Osteoblast (primary cell): Measurements from ENCODE around the gene NXPH4. TPM values are rescaled to one million over a fixed set of nuclear protein-coding genes. Genes with fewer than 3 reads are reported as not detected.

Experiments
- DNase-seq: peaks from one replicate; pipeline ENCODE4 v3.0.0; 2011; ENCODE audit warnings: low spot score, mixed read lengths; ENCODE audit not compliant: insufficient read length; ENCODE audit errors: missing footprints
- H2AFZ ChIP-seq: 2 replicates; pipeline ENCODE4 v1.6.0; 2011; ENCODE audit warnings: mild to moderate bottlenecking, low read length
- H3K27ac ChIP-seq: 2 replicates; pipeline ENCODE4 v1.5.1; 2011; ENCODE audit warnings: mild to moderate bottlenecking, low read depth, low read length, moderate library complexity
- H3K27me3 ChIP-seq: 2 replicates; pipeline ENCODE4 v1.6.0; 2012; ENCODE audit warnings: mild to moderate bottlenecking, control low read depth, inconsistent platforms, low read length, moderate library complexity; ENCODE audit not compliant: insufficient read depth
- H3K36me3 ChIP-seq: 2 replicates; pipeline ENCODE4 v1.5.1; 2011; ENCODE audit warnings: mild to moderate bottlenecking, low read length, control low read depth, moderate library complexity; ENCODE audit not compliant: insufficient read depth
- H3K4me1 ChIP-seq: 2 replicates; pipeline ENCODE4 v1.5.1; 2011; ENCODE audit warnings: mild to moderate bottlenecking, low read length, control low read depth, moderate library complexity; ENCODE audit not compliant: insufficient read depth
- H3K4me2 ChIP-seq: 2 replicates; pipeline ENCODE4 v1.6.0; 2011; ENCODE audit warnings: mild to moderate bottlenecking, low read length; ENCODE audit not compliant: insufficient read depth
- H3K4me3 ChIP-seq: fragments of 200-600 bp; sonication (generic); 3 replicates; pipeline ENCODE4 v1.5.1; 2012; ENCODE audit warnings: mild to moderate bottlenecking, low read length, inconsistent platforms; ENCODE audit not compliant: insufficient read depth
- H3K79me2 ChIP-seq: 2 replicates; pipeline ENCODE4 v1.6.0; 2012; ENCODE audit warnings: mild to moderate bottlenecking, low read length, control low read depth, inconsistent platforms; ENCODE audit not compliant: insufficient read depth
- H3K9me3 ChIP-seq: 2 replicates; pipeline ENCODE4 v1.5.1; 2011; ENCODE audit warnings: low read depth, low read length, control low read depth
- H4K20me1 ChIP-seq: 2 replicates; pipeline ENCODE4 v1.6.0; 2012; ENCODE audit warnings: mild to moderate bottlenecking, low read length, control low read depth; ENCODE audit not compliant: insufficient read depth
- total RNA-seq: library from RNA; depleted of rRNA; stranded (reverse); fragments of >200 nt; gene quantifications from 2 replicates; pipeline ENCODE4 v1.2.3, GENCODE V29; 2012
- TF ChIP-seq, protein P1 (sequence below): IDR thresholded peaks from 2 replicates; pipeline ENCODE4 v1.5.1; 2011; ENCODE audit warnings: mild to moderate bottlenecking, low read depth, low read length, moderate library complexity; ENCODE audit errors: extremely low read depth

NXPH4 gene
- total RNA-seq, 1 donor = 1.1 TPM

DNA sequence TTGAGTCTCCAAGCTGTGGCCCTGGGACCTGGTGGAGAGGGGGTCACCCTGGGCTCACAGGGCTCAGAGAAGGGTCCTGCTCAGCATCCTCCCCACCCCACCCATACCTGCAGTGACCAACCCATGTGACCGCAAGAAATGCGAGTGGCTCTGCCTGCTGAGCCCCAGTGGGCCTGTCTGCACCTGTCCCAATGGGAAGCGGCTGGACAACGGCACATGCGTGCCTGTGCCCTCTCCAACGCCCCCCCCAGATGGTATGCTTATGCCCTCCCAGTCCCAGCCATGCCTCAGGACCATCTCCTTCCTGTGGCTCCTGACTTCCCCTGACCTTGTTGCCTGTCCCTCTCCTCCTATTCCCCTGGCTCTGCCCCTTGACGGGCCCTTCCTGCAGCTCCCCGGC, 6.7 kb upstream of the NXPH4 start:
- Histone ChIP-seq H4K20me1 (peaks cover 69% of the 10 kb centered on the region), H3K9me3 (no peaks in the 10 kb centered on the region), H3K4me3 (no peak overlapping the region), H3K27ac (no peak overlapping the region), H3K4me1 (no peaks in the 10 kb centered on the region), H3K27me3 (peaks cover 4% of the 10 kb centered on the region), H3K79me2 (peaks cover 3% of the 10 kb centered on the region), H3K4me2 (no peak overlapping the region), H2AFZ (no peak overlapping the region), H3K36me3 (peaks cover 84% of the 10 kb centered on the region)
- TF ChIP-seq, protein P1, sequence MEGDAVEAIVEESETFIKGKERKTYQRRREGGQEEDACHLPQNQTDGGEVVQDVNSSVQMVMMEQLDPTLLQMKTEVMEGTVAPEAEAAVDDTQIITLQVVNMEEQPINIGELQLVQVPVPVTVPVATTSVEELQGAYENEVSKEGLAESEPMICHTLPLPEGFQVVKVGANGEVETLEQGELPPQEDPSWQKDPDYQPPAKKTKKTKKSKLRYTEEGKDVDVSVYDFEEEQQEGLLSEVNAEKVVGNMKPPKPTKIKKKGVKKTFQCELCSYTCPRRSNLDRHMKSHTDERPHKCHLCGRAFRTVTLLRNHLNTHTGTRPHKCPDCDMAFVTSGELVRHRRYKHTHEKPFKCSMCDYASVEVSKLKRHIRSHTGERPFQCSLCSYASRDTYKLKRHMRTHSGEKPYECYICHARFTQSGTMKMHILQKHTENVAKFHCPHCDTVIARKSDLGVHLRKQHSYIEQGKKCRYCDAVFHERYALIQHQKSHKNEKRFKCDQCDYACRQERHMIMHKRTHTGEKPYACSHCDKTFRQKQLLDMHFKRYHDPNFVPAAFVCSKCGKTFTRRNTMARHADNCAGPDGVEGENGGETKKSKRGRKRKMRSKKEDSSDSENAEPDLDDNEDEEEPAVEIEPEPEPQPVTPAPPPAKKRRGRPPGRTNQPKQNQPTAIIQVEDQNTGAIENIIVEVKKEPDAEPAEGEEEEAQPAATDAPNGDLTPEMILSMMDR = no peak
- DNase-seq = no peak

DNA sequence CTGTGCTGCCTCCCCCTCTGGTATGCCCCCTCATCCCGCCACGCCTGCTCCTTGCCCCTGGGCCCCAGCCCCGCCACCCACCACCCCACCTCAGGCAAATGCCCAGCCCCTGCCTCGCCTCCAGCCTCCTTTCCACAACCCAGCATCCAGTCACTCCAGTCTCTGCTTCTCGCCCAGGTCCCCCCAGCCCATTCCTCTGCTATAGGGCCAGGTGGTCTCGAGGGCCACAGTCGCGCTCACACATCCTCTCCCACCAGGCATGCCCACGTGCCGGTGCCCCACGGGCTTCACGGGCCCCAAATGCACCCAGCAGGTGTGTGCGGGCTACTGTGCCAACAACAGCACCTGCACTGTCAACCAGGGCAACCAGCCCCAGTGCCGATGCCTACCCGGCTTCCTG, 6.1 kb upstream of the NXPH4 start:
- peaks cover 10% of the 10 kb centered on the region for H3K27me3 ChIP-seq
- H3K79me2 ChIP-seq = peaks cover 3% of the 10 kb centered on the region
- H3K4me2 ChIP-seq = no peak overlapping the region
- H3K36me3 ChIP-seq = peaks cover 78% of the 10 kb centered on the region
- H4K20me1 ChIP-seq = peaks cover 70% of the 10 kb centered on the region
- H3K9me3 ChIP-seq = no peaks in the 10 kb centered on the region
- DNase-seq = no peak
- H3K4me3 ChIP-seq = no peak overlapping the region
- TF ChIP-seq, protein P1 = no peak
- no peak overlapping the region for H2AFZ ChIP-seq
- no peak overlapping the region for H3K27ac ChIP-seq
- no peaks in the 10 kb centered on the region for H3K4me1 ChIP-seq

DNA sequence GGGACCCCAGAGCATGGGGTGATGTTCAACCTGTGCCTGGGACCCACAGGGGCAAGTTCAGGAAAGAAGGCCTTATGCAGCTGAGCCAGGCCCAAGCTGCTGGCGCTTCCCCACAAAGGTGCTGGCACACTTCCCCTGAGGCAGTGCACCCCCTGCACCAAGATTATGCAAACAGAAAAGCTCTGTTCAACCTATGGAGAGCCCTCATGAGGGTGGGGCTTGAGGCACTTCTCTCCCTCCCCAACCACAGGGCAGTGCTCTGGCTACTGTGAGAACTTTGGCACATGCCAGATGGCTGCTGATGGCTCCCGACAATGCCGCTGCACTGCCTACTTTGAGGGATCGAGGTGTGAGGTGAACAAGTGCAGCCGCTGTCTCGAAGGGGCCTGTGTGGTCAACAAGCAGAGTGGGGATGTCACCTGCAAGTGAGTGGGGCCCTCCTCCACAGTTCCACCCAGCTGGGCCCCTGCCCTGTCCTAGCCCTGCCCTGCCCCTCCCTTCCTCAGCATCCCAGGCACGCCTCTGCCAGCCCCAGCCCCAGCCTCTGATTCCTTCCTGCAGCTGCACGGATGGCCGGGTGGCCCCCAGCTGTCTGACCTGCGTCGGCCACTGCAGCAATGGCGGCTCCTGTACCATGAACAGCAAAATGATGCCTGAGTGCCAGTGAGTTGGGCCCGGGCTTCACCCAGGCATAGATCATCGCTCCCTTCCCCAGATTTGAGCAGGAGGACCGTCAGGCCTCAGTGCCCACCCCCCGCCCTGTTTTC, 5.5 kb upstream of the NXPH4 start:
- no peak for DNase-seq
- H3K4me1 ChIP-seq = peaks cover 5% of the 10 kb centered on the region

More for the DNA sequence above, 5.5 kb upstream of the NXPH4 start:
- H3K27me3 ChIP-seq = peaks cover 16% of the 10 kb centered on the region
- no peak overlapping the region for H2AFZ ChIP-seq
- no peak overlapping the region for H3K4me3 ChIP-seq
- H3K9me3 ChIP-seq = no peaks in the 10 kb centered on the region
- H3K27ac ChIP-seq = no peak overlapping the region
- H4K20me1 ChIP-seq = peaks cover 67% of the 10 kb centered on the region
- peaks cover 72% of the 10 kb centered on the region for H3K36me3 ChIP-seq
- no peak overlapping the region for H3K4me2 ChIP-seq
- TF ChIP-seq, protein P1 = no peak
- H3K79me2 ChIP-seq = no peaks in the 10 kb centered on the region
